OCI-M2 (cell line): ENCODE measurements around the gene CEBPG.

ENCODE experiments used
- DNase-seq: peaks from one replicate; lab custom pipeline; 2025; ENCODE audit not compliant: unreplicated experiment; lab: John Stamatoyannopoulos, UW

CEBPG gene

GRCh38 chr19:33418871-33419787 is 45.6 kb downstream of the CEBPG start:
- DNase-seq: no peak

GRCh38 chr19:33419788-33420130 is 46.2 kb downstream of the CEBPG start:
- no peak for DNase-seq

GRCh38 chr19:33420821-33421220 is 47.3 kb downstream of the CEBPG start:
- no peak for DNase-seq

- DNase-seq: no peak
These were observed 47.9 kb downstream of the CEBPG start for GRCh38 chr19:33421368-33421767.

- no peak for DNase-seq
These were observed 49.1 kb downstream of the CEBPG start for GRCh38 chr19:33422369-33423180.

- no peak for DNase-seq
These were observed 50.7 kb downstream of the CEBPG start for GRCh38 chr19:33424181-33424580.

- no peak for DNase-seq
These were observed 53.3 kb downstream of the CEBPG start for GRCh38 chr19:33426621-33427361.

- no peak for DNase-seq
These were observed 54.5 kb downstream of the CEBPG start for GRCh38 chr19:33427801-33428626.

- DNase-seq: no peak
These were observed 55.2 kb downstream of the CEBPG start for GRCh38 chr19:33428627-33429125.

- no peak for DNase-seq
These were observed 56.6 kb downstream of the CEBPG start for GRCh38 chr19:33429891-33430673.

- DNase-seq: peak; percentile 80
These were observed 57.3 kb downstream of the CEBPG start for GRCh38 chr19:33430674-33431277.

GRCh38 chr19:33432015-33432414 is 58.5 kb downstream of the CEBPG start:
- no peak for DNase-seq
